ENCODE data around the gene HK2.
"Not testable (repeated sequence)": the region's sequence is repeated elsewhere in the genome, so short reads cannot be mapped to it uniquely, and the experiment has no call there.

Gene HK2

DNA sequence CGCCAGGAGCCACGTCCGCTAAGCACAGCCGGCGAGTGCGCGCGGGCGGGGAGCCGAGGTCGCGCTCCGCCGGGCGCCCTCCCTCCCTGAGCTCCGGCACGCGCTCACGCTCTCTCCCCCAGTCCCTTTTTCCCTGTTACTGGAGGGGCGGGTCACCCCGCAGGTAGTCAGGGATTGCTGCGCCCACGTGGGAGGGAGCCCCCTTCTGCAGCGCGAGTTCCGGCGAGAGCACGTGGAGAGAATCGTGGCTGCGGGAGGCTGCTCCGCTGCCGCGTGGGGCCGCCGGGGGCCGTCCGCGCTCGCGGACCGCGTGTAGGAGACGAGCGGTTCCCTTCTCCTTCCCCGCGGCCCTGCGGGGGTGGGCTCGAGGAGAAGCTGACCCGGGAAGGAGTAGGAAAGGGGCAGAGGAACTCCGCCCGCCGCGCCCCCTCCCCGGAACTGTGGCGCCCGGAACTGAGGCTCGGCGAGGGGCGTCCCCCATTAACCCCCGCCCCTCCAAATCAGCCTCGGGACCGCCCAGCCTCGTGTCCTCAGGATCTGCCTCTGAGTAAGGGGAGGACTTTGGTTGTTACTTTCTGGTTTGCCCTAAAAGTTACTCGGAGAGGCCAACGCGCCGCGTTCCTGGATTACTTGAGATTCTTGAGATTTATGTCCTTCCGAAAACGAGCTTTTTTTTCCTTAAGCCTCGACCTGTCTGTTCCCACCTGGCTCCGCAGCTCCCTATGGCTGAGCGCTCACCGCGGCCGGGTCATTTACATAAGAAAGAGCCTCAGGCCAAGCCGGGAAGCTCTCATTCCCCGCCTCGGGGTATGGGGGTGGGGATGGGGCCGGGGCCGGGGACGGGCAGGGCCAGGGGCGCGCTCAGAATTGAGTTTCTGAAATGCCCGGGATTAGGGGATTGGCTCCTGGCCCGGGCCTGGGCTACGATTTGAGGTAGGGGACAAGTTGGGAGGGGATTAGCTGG lies 1.1 kb downstream of the HK2 start:
- no peak for DNase-seq (ENCODE audit: low spot score)

DNA sequence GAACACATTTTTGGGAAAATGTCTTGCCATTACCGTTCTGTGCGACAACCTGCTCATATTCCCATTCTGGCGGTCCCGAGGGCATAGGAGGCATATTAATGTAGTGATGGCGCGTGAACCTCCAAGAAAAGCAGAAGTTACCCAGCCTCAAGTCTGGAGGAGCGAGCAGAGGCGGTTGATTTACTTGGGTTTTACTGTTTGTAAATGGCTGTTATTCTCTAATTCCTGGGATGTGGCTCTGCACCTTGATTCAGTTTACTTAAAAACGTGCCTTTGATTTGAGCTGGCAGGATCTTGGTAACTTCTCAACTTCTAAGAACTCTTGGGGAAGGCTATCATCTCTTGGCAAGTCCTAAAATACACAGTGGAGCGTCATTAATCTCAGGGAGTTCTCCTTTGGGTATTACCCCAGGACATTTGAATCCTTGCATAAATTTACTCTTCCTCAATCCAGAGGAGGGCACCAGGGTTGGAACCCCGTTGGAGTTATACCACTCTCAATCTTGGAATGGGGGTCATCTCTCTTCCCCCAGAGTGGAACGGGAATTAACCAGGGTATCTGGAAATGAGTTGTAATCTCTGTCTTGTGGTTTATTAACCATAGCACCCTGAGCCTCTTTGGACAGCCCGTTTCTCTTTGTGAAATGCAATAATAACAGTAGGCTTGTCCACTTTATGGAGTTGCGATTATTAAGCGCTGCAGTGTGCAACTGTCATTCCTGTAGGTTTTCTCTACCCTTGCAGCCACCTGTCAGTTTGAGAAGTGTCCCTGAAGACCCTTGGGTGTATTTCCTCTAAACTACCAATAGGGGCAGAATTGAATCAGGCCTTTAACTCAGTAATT lies 2.1 kb downstream of the HK2 start:
- no peak for DNase-seq (ENCODE audit: low spot score)

DNA sequence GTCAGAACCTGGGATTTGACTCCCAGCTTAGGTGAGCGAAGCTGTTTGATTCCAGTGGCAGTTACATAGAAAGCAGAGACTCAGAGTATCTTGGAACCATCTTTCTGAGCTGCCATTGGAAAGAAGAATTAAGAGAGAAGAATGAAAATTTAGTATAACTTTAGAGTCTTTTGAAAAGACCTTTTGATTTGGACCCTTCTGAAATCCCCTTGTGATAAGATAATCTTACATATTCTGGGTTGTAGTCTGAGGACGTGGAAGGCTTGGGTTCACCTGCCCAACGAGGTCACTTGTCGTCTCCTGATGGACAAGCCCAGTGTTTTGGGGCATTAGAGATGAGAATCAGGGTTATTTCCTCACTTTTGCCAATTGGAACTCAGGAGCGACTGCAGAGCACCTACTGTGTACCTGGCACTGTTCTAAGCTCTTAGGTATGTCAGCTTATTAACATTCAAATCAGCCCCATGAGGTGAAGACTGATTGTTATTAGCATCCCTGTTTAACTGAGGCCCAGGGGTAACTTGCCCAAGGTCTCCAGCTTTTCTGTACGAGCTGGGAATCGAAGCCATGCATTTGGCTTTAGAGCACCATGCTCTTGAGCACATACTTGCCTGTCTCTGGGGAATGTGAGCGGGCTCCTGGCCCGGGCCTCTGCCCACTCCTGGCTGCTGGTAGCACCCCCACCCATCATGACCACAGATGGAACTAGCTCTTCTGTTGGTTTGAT lies 2.9 kb downstream of the HK2 start:
- no peak for DNase-seq (ENCODE audit: low spot score)

DNA sequence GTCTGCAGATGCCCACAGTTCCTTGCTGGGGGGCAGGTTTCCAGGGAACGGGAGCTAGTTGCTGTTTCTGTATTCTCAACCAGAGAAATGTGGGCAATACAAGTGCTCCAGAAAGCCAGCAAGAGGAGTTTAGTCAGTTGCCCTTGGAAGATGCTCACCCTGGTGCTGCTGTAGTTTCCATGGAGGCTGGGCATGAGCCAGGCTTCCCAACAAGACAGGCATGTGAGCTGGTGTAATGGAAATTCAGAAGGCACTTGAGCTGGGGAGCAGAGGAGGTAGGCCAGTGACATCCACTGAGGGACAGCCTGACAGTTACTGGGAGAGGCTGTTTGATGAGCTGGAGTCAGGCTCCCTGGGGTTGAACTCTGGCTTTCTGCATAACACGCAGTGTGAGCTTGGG lies 7.7 kb downstream of the HK2 start:
- no peak for DNase-seq (ENCODE audit: low spot score)

DNA sequence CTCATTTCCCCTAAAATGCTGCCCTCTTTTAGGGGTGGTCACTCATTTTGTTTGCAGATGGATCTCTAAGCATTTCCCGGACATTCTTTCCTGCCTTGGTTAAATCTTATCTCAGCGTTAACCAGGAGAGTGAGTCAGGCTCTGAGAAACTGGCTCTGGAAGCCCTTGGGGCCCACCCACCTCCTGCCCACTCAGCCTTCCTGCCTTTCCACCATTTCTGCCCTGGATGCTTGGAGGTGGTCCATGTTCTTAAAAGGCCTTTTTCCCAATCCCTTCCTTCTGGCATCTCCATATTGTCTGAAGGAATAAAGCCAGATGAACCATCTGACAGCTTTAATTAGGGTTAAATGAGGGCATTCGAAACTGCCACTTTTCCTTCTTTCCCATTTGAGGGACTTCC lies 9.5 kb downstream of the HK2 start:
- DNase-seq (ENCODE audit: low spot score) = no peak

DNA sequence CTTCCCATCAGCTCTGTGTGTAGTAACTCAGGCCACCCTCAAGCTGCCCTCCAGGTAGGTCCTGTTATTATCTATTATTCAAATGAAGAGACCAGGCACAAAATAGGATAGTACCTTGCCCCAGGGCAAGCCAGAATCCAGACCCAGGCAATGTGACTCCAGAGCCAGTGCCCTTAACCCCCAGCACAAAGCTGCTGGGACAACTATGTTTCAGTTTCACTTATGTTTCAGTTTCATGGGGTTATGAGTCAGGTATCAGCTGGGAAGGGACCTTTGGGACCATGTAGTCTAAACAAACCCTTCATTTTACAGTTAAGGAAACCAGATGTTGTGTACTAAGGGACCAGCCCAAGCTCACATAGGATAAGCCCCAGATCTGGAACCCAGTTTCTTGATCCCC lies 10.0 kb downstream of the HK2 start:
- no peak for DNase-seq (ENCODE audit: low spot score)

DNA sequence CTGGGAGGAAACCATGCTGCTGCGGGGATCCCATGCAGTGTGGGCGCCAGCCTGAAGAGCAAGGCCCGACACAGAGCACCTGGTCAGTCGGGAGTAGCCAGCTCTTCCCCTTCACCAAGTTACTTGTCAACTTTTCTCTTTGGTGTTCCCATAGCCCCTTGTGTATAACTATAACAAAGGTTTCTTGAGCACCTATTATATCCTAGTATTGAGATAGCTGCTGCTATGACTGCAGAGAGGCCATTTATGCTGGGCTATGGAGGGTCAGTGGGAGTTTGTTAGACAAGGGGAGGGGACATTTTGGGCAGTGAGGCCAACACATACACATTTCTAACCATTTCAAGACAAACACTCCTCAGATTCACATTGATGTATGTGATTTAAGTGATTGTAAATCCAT lies 10.8 kb downstream of the HK2 start:
- DNase-seq (ENCODE audit: low spot score) = no peak

DNA sequence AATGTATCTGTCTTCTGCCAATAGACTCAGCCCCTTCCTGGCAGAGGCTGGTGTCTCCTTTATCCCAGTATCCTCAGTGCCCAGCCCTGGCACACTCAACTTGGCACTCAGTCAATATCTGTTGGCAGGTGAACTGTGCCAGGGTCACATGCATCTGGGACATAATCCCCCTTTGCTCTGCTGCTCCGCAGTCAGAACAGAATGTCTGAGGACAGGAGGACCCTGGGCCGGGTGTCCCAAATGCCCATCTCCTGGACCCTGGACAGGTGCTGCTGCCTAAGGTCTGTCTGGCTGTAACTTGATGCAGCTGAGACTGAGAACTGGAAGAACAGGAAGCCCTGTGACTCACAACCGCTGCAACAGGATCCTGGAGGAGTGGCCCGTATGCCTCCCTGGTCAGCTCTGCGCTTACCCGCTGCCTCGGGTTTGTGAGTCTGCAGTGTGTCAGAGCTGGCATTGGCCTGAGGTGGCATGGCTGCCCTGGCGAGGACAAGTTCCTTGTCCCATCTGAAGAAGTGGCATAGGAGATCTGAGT lies 11.4 kb downstream of the HK2 start:
- DNase-seq (ENCODE audit: low spot score) = no peak

DNA sequence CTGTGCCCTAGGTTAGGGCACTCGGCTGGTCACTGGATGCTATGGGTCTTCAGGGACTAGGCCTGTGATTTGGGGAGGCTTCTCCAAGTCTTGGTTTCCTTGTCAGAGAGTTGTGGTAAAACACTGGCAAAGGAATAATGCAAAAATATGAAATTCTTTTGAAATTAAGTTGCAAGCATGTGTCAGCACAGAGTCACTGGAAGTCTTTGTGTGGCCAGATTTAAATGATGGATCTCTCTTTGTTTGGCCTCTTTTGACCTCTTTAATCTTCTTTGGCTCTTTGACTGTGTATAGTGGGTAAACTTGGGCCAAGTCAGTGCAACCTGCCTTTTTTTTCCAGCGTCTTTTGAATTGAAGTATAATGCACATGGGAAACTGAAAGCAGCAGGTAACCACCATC lies 12.1 kb downstream of the HK2 start:
- DNase-seq (ENCODE audit: low spot score) = no peak

DNA sequence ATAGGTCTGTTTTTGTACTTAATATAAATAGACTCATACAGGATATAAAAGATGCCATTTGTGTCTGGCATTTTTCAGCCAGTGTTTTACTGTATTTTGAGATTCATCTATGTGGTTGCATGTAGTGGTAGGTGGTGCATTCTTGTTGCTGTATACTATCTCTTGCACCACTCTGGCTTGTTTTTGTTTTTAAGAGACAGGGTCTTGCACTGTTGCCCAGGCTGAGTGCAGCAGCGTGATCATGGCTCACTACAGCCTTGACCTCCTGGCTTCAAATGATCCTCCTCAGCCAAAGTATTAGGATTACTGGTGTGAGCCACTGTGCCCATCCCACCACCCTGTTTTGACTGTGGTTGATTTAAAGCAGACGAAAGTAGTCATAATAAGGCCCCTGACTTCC lies 12.6 kb downstream of the HK2 start:
- no peak for DNase-seq (ENCODE audit: low spot score)

DNA sequence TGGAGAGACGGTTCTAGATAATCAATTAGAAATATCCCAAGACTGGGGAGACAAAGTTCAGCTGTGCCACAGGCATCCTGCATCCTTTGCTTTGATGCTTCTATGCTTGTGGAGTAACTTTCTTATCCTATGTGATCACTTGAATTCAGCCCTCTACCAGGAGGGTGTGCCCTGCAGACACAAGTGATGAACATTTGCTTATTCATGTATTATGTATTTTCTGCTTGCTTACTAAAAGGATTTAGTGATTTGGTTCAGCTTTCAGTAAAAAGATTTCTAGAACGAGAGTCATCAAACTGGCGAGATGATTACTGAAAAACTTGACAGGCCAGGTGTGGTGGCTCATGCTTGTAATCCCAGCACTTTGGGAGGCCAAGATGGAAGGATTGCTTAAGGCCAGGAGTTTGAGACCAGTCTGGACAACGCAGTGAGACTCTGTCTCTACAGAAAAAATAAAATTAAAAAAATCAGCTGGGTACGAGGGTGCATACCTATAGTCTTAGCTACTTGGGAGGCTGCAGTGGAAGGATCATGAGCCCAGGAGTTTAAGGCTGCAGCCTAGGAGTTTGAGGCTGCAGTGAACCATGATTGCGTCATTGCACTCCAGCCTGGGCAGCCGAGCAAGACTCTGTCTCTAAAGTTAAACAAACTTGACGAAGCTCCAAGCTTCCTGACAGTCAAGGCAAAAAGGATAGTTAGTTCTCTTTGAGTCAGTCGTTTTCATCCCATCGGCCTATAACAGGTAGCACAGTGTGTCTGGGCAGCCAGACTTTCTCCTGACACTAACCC lies 13.3 kb downstream of the HK2 start:
- DNase-seq (ENCODE audit: low spot score) = no peak

DNA sequence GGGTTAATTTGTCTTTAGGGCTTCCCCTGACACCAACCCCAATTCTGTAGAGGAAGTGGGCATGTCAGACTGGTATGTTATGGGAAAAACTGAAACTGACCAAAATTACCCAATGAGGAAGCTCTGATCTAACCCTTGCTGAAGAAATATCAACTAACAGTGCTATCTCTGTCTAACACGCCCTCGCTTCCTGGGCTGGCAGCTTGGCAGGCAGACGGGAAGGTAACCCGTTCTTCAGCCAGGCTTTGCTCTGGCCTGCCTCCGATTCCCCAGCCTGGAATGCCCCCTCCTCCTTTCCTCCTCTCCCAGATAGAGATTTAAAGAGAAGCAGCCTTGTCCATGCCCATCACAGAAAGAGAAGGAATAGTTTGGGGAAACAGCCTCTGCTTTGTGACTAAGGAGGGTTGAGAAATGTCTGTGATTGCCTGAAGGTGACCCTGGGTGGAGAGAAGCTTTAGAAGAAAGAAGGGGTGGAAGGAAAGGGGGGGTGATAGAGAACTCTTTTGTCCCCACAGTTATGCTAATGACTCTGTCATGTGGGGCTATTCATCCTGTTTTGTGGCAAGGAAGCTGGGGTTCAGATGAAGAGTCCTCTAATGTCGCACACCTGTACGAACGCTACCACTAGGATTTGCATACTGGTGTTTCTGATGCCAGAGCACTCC lies 15.4 kb downstream of the HK2 start:
- DNase-seq (ENCODE audit: low spot score) = no peak

DNA sequence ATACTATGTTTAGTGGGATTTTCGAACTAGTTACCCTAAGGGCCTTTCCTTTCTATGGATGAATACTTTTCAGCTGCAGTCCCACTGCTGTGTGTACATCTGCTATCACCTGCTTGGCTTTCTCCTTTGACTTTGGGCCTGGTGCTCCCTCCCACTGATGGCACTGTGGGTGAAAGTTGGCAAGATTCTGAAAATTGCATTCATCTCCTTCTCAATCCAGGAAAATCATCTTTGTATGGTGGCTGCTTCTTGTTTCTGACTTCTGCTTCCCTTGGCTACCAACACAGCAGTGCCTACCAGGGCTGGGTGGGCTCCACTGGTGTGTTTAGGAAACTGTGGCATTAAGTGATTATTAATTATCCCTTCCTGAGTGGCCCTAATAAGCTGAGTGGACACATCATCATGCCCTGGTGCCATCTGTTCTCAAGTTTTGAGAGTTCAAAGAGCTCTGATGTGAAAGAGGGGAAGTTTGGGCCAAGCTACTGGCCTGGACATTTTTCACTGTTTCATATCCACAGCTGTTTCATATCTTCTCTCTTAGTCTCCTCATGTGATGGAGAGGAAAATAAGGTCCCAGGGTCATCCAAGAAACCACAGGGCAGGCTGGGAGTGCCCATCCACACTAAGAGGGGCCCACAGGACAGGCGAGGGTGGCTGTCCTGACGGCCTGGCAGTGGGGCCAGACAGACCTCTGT lies 16.7 kb downstream of the HK2 start:
- no peak for DNase-seq (ENCODE audit: low spot score)

DNA sequence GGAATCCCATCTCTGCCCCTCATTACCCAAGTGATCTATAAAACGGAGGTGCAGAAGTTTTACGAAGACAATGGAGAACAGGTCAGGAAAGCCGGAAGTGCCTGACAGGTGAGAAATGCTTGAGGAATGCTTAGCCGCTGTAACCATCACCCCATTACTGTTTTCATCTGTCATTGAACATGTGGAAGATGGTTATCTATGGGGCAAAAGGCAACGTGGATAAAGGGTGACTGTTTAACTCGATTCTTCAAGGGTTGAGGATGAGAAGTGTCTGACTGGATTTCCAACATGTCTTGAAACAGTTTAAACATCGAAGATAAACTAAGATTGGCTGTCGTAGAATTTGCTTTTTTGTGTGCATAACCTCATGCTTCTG lies 17.3 kb downstream of the HK2 start:
- no peak for DNase-seq (ENCODE audit: low spot score)

DNA sequence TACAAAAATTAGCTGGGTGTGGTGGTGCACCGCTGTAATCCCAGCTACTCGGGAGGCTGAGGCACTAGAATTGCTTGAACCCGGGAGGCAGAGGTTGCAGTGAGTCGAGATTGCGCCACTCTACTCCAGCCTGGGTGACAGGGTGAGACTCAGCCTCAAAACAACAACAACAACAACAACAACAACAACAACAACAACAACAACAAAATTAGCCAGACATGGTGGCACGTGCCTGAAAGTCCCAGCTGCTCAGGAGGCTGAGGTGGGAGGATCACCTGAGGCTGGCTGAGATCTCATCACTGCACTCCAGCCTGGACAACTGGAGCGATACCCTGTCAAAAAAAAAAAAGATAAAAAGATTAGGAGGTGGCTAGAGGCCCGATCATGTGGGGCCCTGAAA lies 19.4 kb downstream of the HK2 start:
- not testable (repeated sequence) for DNase-seq (ENCODE audit: low spot score)

DNA sequence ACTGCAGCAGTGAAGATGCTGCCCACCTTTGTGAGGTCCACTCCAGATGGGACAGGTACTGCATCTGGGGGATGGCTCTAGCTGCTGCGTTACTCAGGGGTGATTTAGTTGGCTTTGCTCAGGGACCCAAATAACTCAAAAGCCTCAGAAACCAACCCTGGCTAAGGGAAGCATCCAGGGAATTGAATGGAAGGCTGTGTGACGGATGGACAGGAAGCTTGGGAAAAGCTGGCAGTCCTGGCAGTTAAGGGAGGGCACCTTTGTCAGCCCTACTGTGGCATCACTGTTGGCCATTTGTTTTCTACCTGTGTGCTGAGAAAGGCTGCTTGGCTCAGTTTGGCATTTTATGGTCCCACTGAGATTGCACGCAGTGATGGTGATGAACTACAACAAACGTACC lies 20.5 kb downstream of the HK2 start:
- DNase-seq (ENCODE audit: low spot score) = no peak

DNA sequence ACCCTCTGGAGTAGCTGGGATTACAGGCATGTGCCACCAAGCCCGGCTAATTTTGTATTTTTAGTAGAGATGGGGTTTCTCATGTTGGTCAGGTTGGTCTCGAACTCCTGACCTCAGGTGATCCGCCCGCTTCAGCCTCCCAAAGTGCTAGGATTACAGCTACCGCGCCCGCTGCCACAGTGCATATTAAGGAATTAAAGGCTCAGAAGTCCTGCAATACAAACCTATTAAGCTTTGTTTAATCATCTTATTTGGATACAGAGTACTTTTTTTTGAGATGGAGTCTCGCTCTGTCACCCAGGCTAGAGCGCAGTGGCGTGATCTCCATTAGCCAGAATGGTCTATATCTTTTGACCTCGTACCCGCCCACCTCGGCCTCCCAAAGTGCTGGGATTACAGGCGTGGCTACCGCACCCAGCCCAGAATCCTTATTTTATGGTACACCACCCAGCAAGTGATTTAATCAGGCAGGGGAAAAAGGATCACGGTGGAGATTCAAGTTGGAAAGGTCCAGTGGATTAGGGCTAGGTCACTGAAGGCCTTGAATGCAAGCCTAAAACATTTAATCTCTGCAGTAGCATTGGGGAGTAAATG lies 21.3 kb downstream of the HK2 start:
- not testable (repeated sequence) for DNase-seq (ENCODE audit: low spot score)

DNA sequence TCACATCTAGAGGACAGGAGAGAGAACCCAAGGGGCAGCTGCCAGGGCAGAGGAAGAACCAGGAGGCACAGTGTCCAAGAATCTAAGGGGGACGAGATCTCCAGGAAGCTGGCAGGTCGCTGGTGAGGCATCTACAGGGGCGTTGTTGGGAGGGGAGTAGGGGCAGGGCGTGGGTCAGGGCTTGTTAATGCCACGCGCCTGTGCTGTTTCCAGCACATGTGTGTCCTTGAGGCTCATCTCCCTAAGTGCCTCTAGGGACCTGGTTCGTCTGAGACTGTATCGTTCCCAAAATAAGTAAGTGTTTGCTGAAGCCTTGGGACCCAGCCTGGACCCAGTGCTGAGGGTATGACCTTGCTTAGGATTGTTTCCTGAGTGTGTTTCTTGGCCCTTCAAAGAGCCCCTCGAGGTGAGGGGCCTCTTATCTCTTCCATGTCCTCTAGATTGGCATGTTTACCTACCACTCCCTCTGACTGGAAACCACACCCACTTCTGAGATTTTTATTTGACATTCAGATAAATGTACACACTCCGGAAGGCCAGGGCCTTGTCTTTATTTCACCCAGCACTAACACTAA lies 22.2 kb downstream of the HK2 start:
- DNase-seq (ENCODE audit: low spot score) = no peak

DNA sequence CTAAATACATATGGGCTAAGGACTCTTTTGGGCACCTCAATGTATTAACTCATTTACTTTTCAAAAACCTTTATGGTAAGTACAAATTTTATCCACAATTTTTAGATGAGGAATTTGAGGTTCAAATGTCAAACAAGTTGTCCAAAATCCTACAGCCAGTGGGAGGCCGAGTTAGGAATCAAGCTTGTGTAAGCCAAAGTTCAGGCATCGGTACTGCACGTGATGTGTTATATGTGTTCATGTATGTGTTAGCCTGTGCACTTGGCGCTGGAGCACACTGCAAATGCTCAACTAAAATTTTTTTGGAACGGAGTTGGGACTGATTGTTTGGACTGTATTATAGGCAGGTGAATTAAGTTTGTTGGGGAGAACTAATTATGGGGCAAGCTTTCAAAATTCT lies 22.7 kb downstream of the HK2 start:
- DNase-seq (ENCODE audit: low spot score) = no peak

DNA sequence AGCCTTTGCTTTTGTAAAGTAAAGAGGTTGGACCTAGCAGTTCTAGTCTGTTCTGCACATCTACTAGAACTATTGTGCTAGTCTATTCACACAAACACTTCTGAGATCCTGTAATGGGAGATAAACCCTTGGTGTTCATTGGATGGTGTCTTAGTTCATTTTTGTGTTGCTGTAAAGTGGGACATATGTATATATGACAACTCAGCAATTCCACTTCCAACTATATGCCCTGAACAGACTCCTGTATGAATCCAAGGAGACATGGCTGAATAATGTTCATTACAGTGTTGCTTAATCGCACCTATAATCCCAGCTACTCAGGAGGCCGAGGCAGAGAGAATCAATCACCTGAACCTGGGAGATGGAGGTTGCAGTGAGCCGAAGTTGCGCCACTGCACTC lies 23.3 kb downstream of the HK2 start:
- DNase-seq (ENCODE audit: low spot score) = no peak

Data from putamen (tissue), 1 donor.